Caco-2 (cell line): ENCODE data around the gene RTTN. TPM values are rescaled to one million over a fixed set of nuclear protein-coding genes. Genes with fewer than 3 reads are reported as not detected.

ENCODE experiments used
- BruUV-seq: library from RNA; stranded (reverse); fragments of 400-500 nt; replicated peaks from 2 replicates; lab custom pipeline; 2021; lab: Mats Ljungman, UMichigan
- CTCF ChIA-PET: fragments of 300-600 bp; sonication (Branson Sonifier 250); formaldehyde crosslinking; loops from one replicate; lab custom pipeline; 2022; ENCODE audit warnings: antibody characterized with exemption; lab: Charles Lee
- POLR2A ChIA-PET: fragments of 300-600 bp; sonication (Branson Sonifier 250); formaldehyde crosslinking; loops from one replicate; lab custom pipeline; 2022; ENCODE audit warnings: antibody characterized with exemption; lab: Charles Lee
- DNase-seq, 2 experiments: peaks; one replicate each; pipeline versions ENCODE4 v3.0.0 to v3.0.0-alpha.2; 2020 to 2022
- H3K27me3 ChIP-seq: replicated peaks from 2 replicates; pipeline ENCODE4 v1.6.0; 2011; ENCODE audit warnings: low read length; ENCODE audit not compliant: control insufficient read depth, insufficient read depth
- H3K36me3 ChIP-seq: 2 replicates; pipeline ENCODE4 v1.5.1; 2011; ENCODE audit warnings: low read length; ENCODE audit not compliant: control insufficient read depth, insufficient read depth
- H3K4me1 ChIP-seq: fragments of 250-450 bp; sonication (Bioruptor Pico); 2 replicates; pipeline ENCODE4 v1.5.1; 2020; ENCODE audit warnings: mild to moderate bottlenecking
- H3K4me3 ChIP-seq: 2 replicates; pipeline ENCODE4 v1.5.1; 2011; ENCODE audit warnings: low read depth, mild to moderate bottlenecking, control low read depth, low read length
- H3K9me3 ChIP-seq: fragments of 250-450 bp; sonication (Bioruptor Pico); 2 replicates; pipeline ENCODE4 v1.5.1; 2020; ENCODE audit warnings: mild to moderate bottlenecking, moderate library complexity
- H3K27ac Mint-ChIP-seq: one replicate; pipeline ENCODE4 v1.8.0; 2022; ENCODE audit warnings: mixed read lengths; ENCODE audit not compliant: unreplicated experiment
- H3K27me3 Mint-ChIP-seq: one replicate; pipeline ENCODE4 v1.8.0; 2022; ENCODE audit warnings: mixed read lengths; ENCODE audit not compliant: insufficient read depth, unreplicated experiment
- H3K36me3 Mint-ChIP-seq: one replicate; pipeline ENCODE4 v1.8.0; 2022; ENCODE audit warnings: mild to moderate bottlenecking, mixed read lengths; ENCODE audit not compliant: insufficient read depth, unreplicated experiment
- H3K4me1 Mint-ChIP-seq: one replicate; pipeline ENCODE4 v1.8.0; 2022; ENCODE audit warnings: low read depth, mixed read lengths; ENCODE audit not compliant: unreplicated experiment
- H3K4me3 Mint-ChIP-seq: one replicate; pipeline ENCODE4 v1.8.0; 2022; ENCODE audit warnings: mild to moderate bottlenecking, moderate library complexity, mixed read lengths; ENCODE audit not compliant: unreplicated experiment
- H3K9me3 Mint-ChIP-seq: one replicate; pipeline ENCODE4 v1.8.0; 2022; ENCODE audit warnings: mixed read lengths; ENCODE audit not compliant: unreplicated experiment
- CTCF ChIP-seq, 2 experiments: fragments of 200-600 bp in 1 of 2; IDR thresholded peaks; 1 replicate in 1 of 2; 2 replicates in 1 of 2; pipeline versions ENCODE4 v1.5.1 to v1.8.0; 2011 to 2022; ENCODE audit warnings: antibody characterized with exemption in 1 of 2, control low read depth in 1 of 2, inconsistent platforms in 1 of 2, low read depth in 1 of 2, low read length in 1 of 2, mild to moderate bottlenecking in 1 of 2, moderate library complexity in 1 of 2; ENCODE audit not compliant: insufficient read depth in 1 of 2, severe bottlenecking in 1 of 2, unreplicated experiment in 1 of 2
- intact Hi-C: fragments of 100-400 bp; cut with micrococcal nuclease; formaldehyde crosslinking; loops from one replicate; pipeline ENCODE4 v1.10.0; 2022; ENCODE audit not compliant: unreplicated experiment
- total RNA-seq: library from RNA; stranded (reverse); gene quantifications from 2 replicates; pipeline ENCODE4 v1.2.3, GENCODE V29; 2022

Gene RTTN
- total RNA-seq, 1 experiment from 2014 or later = 14.6 TPM

DNA sequence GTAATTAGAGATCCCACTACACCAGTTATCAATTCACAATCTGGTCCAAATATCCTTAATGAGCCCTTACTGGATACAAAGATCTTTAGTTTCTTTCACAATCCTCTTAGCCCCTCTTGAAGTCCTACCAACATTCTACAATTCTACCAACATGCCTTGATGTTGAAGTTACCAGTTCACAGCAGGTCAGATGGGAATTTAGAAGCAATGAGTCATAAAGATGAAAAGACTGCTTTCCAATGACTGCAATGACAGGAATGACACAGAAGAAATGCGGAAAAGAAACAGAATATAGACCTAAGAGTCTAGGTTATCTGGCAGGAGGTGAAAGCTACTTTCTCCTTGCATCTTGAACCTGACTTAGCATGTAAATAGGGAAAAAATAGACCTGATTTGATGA is 24.5 kb downstream of the RTTN start:
- Histone ChIP-seq H3K4me3 (no peak overlapping the region), H3K9me3 (no peaks in the 10 kb centered on the region), H3K4me1 (peaks cover 25% of the 10 kb centered on the region; the same call in 1 of the 2 replicates), H3K36me3 (no peaks in the 10 kb centered on the region), H3K27me3 (no peaks in the 10 kb centered on the region)
- CTCF ChIA-PET = no interaction called here
- peak in 1 of 2 experiments; percentile 47 for DNase-seq
- Mint-ChIP-seq H3K4me3 (peak overlapping the region; percentile 56), H3K4me1 (peaks cover 17% of the 10 kb centered on the region), H3K9me3 (no peaks in the 10 kb centered on the region), H3K27me3 (no peaks in the 10 kb centered on the region), H3K36me3 (peaks cover 14% of the 10 kb centered on the region), H3K27ac (peak overlapping the region; percentile 64)
- no peak for TF ChIP-seq CTCF (IDR thresholded peaks at IDR 0.05; ENCODE audit: insufficient read depth in 1 of 2, low read depth in 1 of 2, low read length in 1 of 2, severe bottlenecking in 1 of 2, unreplicated experiment in 1 of 2)
- POLR2A ChIA-PET = no interaction called here
- intact Hi-C loops = loop anchor here (1.0 kb wide), 2 partner anchors 14 to 250 kb away; no protein-coding TSS in a partner anchor
- BruUV-seq = no TSS peak

GRCh38 chr18:70176537-70176936 is 28.9 kb downstream of the RTTN start:
- intact Hi-C loops = no loop called here
- no peak overlapping the region for H3K4me3 Mint-ChIP-seq
- Histone ChIP-seq H3K4me1 (peaks cover 9% of the 10 kb centered on the region; the same call in 1 of the 2 replicates), H3K9me3 (no peaks in the 10 kb centered on the region), H3K36me3 (no peaks in the 10 kb centered on the region), H3K4me3 (no peak overlapping the region), H3K27me3 (no peaks in the 10 kb centered on the region)
- H3K27me3 Mint-ChIP-seq = no peaks in the 10 kb centered on the region
- H3K27ac Mint-ChIP-seq = no peak overlapping the region
- CTCF ChIA-PET = no interaction called here
- POLR2A ChIA-PET = no interaction called here
- H3K9me3 Mint-ChIP-seq = no peaks in the 10 kb centered on the region
- DNase-seq = no peak
- no peak for TF ChIP-seq CTCF (IDR thresholded peaks at IDR 0.05; ENCODE audit: insufficient read depth in 1 of 2, low read depth in 1 of 2, low read length in 1 of 2, severe bottlenecking in 1 of 2, unreplicated experiment in 1 of 2)
- H3K4me1 Mint-ChIP-seq = peaks cover 9% of the 10 kb centered on the region
- BruUV-seq = no TSS peak
- H3K36me3 Mint-ChIP-seq = no peaks in the 10 kb centered on the region

DNA sequence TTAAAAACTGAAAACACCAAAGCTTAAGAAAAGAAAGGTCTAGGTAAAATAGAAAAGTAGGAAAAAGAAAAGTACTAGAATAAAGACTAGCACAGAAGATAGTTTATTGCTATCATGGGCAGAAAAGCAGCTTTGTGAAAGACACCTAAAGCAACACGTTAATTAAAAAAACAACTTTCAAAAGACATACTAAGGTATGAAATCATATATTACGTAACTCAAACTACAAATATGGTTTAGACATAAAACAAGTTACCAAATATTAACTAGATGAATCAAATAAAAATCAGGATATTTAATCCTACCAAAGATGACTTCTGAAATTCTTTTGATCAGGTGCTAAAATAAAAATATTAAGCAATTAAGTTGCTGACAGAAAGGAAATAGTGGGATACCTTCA is 30.3 kb downstream of the RTTN start:
- no peak overlapping the region for H3K4me3 Mint-ChIP-seq
- CTCF ChIA-PET = no interaction called here
- no peak for DNase-seq
- H3K36me3 ChIP-seq = no peaks in the 10 kb centered on the region
- no peaks in the 10 kb centered on the region for H3K9me3 Mint-ChIP-seq
- H3K4me3 ChIP-seq = no peak overlapping the region
- no peak overlapping the region for H3K27ac Mint-ChIP-seq
- intact Hi-C loops = no loop called here
- H3K9me3 ChIP-seq = no peaks in the 10 kb centered on the region
- H3K4me1 Mint-ChIP-seq = no peaks in the 10 kb centered on the region
- TF ChIP-seq CTCF (IDR thresholded peaks at IDR 0.05; ENCODE audit: insufficient read depth in 1 of 2, low read depth in 1 of 2, low read length in 1 of 2, severe bottlenecking in 1 of 2, unreplicated experiment in 1 of 2) = no peak
- no peaks in the 10 kb centered on the region for H3K27me3 Mint-ChIP-seq
- no TSS peak for BruUV-seq
- no peaks in the 10 kb centered on the region for H3K36me3 Mint-ChIP-seq
- no peaks in the 10 kb centered on the region for H3K27me3 ChIP-seq
- H3K4me1 ChIP-seq = no peaks in the 10 kb centered on the region; the same call in 1 of the 2 replicates
- POLR2A ChIA-PET = no interaction called here
